Ureter (tissue), 1 donor: ENCODE results near the gene PARP8. TPM values are rescaled to one million over a fixed set of nuclear protein-coding genes. Genes with fewer than 3 reads are reported as not detected.
"Not testable (repeated sequence)": the region's sequence is repeated elsewhere in the genome, so short reads cannot be mapped to it uniquely, and the experiment has no call there.

Source experiments
- DNase-seq: peaks from one replicate; pipeline ENCODE4 v3.0.0-alpha.2; 2020; ENCODE audit warnings: low spot score
- total RNA-seq: library from RNA; stranded (reverse); gene quantifications from one replicate; pipeline ENCODE4 v1.2.4, GENCODE V29; 2023
- donor health status: DM: yes; HTN: yes; CAD: no.

The PARP8 gene
- total RNA-seq, 1 donor from 2014 or later: 58.4 TPM

GRCh38 chr5:50768634-50769033, 102.2 kb downstream of the PARP8 start:
- DNase-seq: no peak

- DNase-seq: no peak
These were observed 104.0 kb downstream of the PARP8 start for GRCh38 chr5:50770441-50770840.

- not testable (repeated sequence) for DNase-seq
These were observed 108.2 kb downstream of the PARP8 start for GRCh38 chr5:50774446-50775175.

- no peak for DNase-seq
These were observed 119.6 kb downstream of the PARP8 start for GRCh38 chr5:50786073-50786472.

GRCh38 chr5:50791813-50792212, 125.4 kb downstream of the PARP8 start:
- DNase-seq: no peak

GRCh38 chr5:50792843-50793242, 126.4 kb downstream of the PARP8 start:
- no peak for DNase-seq

- DNase-seq: no peak
These were observed 128.4 kb downstream of the PARP8 start for GRCh38 chr5:50794812-50795211.

GRCh38 chr5:50798002-50798401, 131.6 kb downstream of the PARP8 start:
- DNase-seq: no peak

GRCh38 chr5:50799596-50799995, 133.2 kb downstream of the PARP8 start:
- no peak for DNase-seq

- DNase-seq: no peak
These were observed 134.0 kb downstream of the PARP8 start for GRCh38 chr5:50800410-50800809.

- no peak for DNase-seq
These were observed 141.2 kb downstream of the PARP8 start for GRCh38 chr5:50807661-50808060.

- no peak for DNase-seq
These were observed 142.0 kb downstream of the PARP8 start for GRCh38 chr5:50808406-50808805.

GRCh38 chr5:50811746-50812145, 145.3 kb downstream of the PARP8 start:
- not testable (repeated sequence) for DNase-seq

- no peak for DNase-seq
These were observed 147.3 kb downstream of the PARP8 start for GRCh38 chr5:50813691-50814090.

GRCh38 chr5:50814556-50814955, 148.1 kb downstream of the PARP8 start:
- no peak for DNase-seq

- no peak for DNase-seq
These were observed 155.6 kb downstream of the PARP8 start for GRCh38 chr5:50822046-50822445.

GRCh38 chr5:50822761-50823160, 156.3 kb downstream of the PARP8 start:
- no peak for DNase-seq

- DNase-seq: no peak
These were observed 157.1 kb downstream of the PARP8 start for GRCh38 chr5:50823568-50823967.

- DNase-seq: no peak
These were observed 157.7 kb downstream of the PARP8 start for GRCh38 chr5:50824109-50824508.

GRCh38 chr5:50827516-50828247, 161.2 kb downstream of the PARP8 start:
- DNase-seq: no peak

- no peak for DNase-seq
These were observed 162.6 kb downstream of the PARP8 start for GRCh38 chr5:50829023-50829422.

GRCh38 chr5:50832657-50833284, 166.3 kb downstream of the PARP8 start:
- no peak for DNase-seq

GRCh38 chr5:50836356-50836755, 169.9 kb downstream of the PARP8 start:
- DNase-seq: no peak
